Gastrocnemius medialis (tissue), 4 donors: ENCODE data around the gene MYCN.

Source experiments
- CTCF ChIP-seq, 5 experiments: fragments of 450-650 bp in 3 of 5; fragments of 200-600 bp in 2 of 5; sonication (generic) in 2 of 5; IDR thresholded peaks in 4 of 5; conservative IDR thresholded peaks in 1 of 5; 1 replicate in 4 of 5; 2 replicates in 1 of 5; pipeline ENCODE4 v1.5.1; 2016 to 2019; ENCODE audit warnings: antibody characterized with exemption in 5 of 5, mild to moderate bottlenecking in 3 of 5, moderate library complexity in 3 of 5
- POLR2A ChIP-seq, 2 donors: fragments of 450-650 bp; IDR thresholded peaks; one replicate each; pipeline ENCODE4 v1.6.1; 2017; ENCODE audit warnings: antibody characterized with exemption in 2 of 2, mild to moderate bottlenecking in 2 of 2, moderate library complexity in 2 of 2

GRCh38 chr2:15971831-15972522 is 31.6 kb downstream of the MYCN start:
- TF ChIP-seq POLR2A (IDR thresholded peaks at IDR 0.05) (no peak), CTCF (IDR thresholded peaks at IDR 0.05 in 4 of 5, conservative IDR thresholded peaks at IDR 0.05 in 1 of 5) (no peak)
